Thyroid gland (tissue), 4 donors: ENCODE measurements around the gene ELMO1. TPM values are rescaled to one million over a fixed set of nuclear protein-coding genes. Genes with fewer than 3 reads are reported as not detected.

Experiments
- DNase-seq, 2 donors: peaks; one replicate each; pipeline ENCODE4 v3.0.0-alpha.2; 2019
- H3K27ac ChIP-seq, 3 donors: fragments of 200-600 bp; sonication (generic); 1 replicate in 2 of 3; 2 replicates in 1 of 3; pipeline ENCODE4 v1.5.1; 2016 to 2019; ENCODE audit warnings: mild to moderate bottlenecking in 1 of 3, moderate library complexity in 1 of 3
- H3K27me3 ChIP-seq: fragments of 200-600 bp; sonication (generic); one replicate; pipeline ENCODE4 v1.5.1; 2019
- H3K36me3 ChIP-seq, 2 donors: fragments of 200-600 bp; sonication (generic); one replicate each; pipeline ENCODE4 v1.5.1; 2016 to 2019
- H3K4me1 ChIP-seq, 2 donors: fragments of 200-600 bp; sonication (generic); one replicate each; pipeline ENCODE4 v1.5.1; 2017 to 2019
- H3K4me3 ChIP-seq, 3 donors: fragments of 200-600 bp; sonication (generic); replicated peaks in 1 of 3; 1 replicate in 2 of 3; 2 replicates in 1 of 3; pipeline ENCODE4 v1.5.1; 2016; ENCODE audit warnings: mild to moderate bottlenecking in 1 of 3
- H3K9me3 ChIP-seq: fragments of 200-600 bp; sonication (generic); one replicate; pipeline ENCODE4 v1.5.1; 2017
- POLR2A ChIP-seq, 2 donors: fragments of 450-650 bp; IDR thresholded peaks; one replicate each; pipeline ENCODE4 v1.6.1; 2017; ENCODE audit warnings: antibody characterized with exemption in 2 of 2, mild to moderate bottlenecking in 2 of 2, moderate library complexity in 1 of 2
- WGBS, 2 donors: methylation state at CpG; one replicate each; pipeline ENCODE4 v1.1.5; 2017; 5-methylcytosine and 5-hydroxymethylcytosine counted together
- intact Hi-C: fragments of 100-400 bp; cut with DNase I; formaldehyde crosslinking; loops from one replicate; pipeline ENCODE4 v1.15.1; 2023
- total RNA-seq, 4 donors: library from RNA; depleted of rRNA; stranded (reverse); fragments of >200 nt; gene quantifications; one replicate each; pipeline ENCODE4 v1.2.3, GENCODE V29; 2016
- TF ChIP-seq, protein P1 (sequence below), 6 experiments: fragments of 200-600 bp in 3 of 6; fragments of 450-650 bp in 3 of 6; sonication (generic) in 3 of 6; IDR thresholded peaks; one replicate each; pipeline ENCODE4 v1.5.1; 2016 to 2019; ENCODE audit warnings: antibody characterized with exemption in 6 of 6, mild to moderate bottlenecking in 2 of 6, inconsistent platforms in 1 of 6, moderate library complexity in 1 of 6

ELMO1 gene
- total RNA-seq, 4 donors from 2014 or later = 168 to 423 (median 312) TPM

DNA sequence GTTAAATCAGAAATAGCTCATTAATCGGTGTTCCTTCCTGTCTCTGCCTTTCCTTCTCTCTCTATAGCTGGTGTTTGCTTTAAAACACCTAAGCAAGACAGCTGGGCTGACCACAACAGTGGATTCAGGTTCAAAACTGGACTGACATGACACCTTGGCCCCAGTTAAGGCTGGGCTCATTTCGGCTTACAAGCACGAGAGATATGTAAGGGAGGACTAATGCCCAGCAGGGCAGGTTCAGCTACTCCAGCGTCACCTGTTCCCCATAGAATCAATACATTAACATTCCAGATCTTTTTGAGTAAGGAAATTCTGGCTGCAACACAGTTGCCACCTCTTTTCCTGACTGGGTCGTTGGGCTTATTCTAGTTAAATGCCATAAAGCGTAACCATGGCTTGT is 401.4 kb downstream of the ELMO1 start:
- 86 to 89% methylated on average over 6 of the region's 6 CpGs for WGBS, 2 donors
- DNase-seq = no peak
- Histone ChIP-seq H3K4me1 (peaks cover 0 to 11% of the 10 kb centered on the region in 2 donors), H3K9me3 (no peaks in the 10 kb centered on the region), H3K27ac (no peak overlapping the region), H3K36me3 (no peaks in the 10 kb centered on the region), H3K4me3 (no peak overlapping the region), H3K27me3 (no peaks in the 10 kb centered on the region)
- no peak for TF ChIP-seq POLR2A (IDR thresholded peaks at IDR 0.05)
- TF ChIP-seq, protein P1, sequence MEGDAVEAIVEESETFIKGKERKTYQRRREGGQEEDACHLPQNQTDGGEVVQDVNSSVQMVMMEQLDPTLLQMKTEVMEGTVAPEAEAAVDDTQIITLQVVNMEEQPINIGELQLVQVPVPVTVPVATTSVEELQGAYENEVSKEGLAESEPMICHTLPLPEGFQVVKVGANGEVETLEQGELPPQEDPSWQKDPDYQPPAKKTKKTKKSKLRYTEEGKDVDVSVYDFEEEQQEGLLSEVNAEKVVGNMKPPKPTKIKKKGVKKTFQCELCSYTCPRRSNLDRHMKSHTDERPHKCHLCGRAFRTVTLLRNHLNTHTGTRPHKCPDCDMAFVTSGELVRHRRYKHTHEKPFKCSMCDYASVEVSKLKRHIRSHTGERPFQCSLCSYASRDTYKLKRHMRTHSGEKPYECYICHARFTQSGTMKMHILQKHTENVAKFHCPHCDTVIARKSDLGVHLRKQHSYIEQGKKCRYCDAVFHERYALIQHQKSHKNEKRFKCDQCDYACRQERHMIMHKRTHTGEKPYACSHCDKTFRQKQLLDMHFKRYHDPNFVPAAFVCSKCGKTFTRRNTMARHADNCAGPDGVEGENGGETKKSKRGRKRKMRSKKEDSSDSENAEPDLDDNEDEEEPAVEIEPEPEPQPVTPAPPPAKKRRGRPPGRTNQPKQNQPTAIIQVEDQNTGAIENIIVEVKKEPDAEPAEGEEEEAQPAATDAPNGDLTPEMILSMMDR (IDR thresholded peaks at IDR 0.05) = no peak
- intact Hi-C loops = no loop called here

DNA sequence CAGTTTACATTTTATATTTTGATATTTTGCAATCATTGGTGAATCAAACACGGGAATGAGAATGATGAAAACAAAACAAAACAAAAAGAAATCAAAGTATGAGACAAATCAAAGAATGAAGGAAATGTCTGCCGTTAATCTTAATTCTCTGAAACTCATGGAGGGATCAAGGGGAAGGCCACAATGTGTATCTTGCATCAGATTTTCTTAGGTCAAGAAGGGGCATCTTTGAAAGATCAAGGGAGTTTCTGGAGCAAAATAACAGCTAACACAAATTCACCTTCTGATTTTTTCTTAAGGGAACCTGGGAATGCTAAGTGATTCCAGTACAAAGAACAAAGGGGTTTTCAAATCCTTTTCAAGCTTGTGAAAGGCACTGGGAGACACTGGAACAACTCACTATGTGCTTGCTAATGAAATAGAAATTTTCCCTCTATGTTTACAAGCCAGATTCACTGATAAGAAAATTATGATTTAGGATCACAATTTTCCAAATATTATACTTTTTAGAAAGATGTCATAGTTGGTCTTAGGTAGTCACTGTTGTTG is 402.1 kb downstream of the ELMO1 start:
- no peak overlapping the region for H3K27ac ChIP-seq
- intact Hi-C loops = no loop called here
- no peak for DNase-seq
- H3K27me3 ChIP-seq = no peaks in the 10 kb centered on the region
- 85 to 86% methylated on average over 2 of the region's 2 CpGs for WGBS, 2 donors
- H3K36me3 ChIP-seq = no peaks in the 10 kb centered on the region
- H3K4me1 ChIP-seq = peaks cover 0 to 11% of the 10 kb centered on the region in 2 donors
- H3K4me3 ChIP-seq = no peak overlapping the region
- TF ChIP-seq, protein P1 (IDR thresholded peaks at IDR 0.05) = no peak
- no peak for TF ChIP-seq POLR2A (IDR thresholded peaks at IDR 0.05)
- no peaks in the 10 kb centered on the region for H3K9me3 ChIP-seq

- peak overlapping the region in 1 of 3 donors; percentile 11 for H3K27ac ChIP-seq
- 72 to 79% methylated on average over 2 of the region's 2 CpGs for WGBS, 2 donors
- TF ChIP-seq POLR2A (IDR thresholded peaks at IDR 0.05) = no peak
- TF ChIP-seq, protein P1 (IDR thresholded peaks at IDR 0.05) = no peak
Measured at GRCh38 chr7:37045681-37046179, 402.9 kb downstream of the ELMO1 start.

DNA sequence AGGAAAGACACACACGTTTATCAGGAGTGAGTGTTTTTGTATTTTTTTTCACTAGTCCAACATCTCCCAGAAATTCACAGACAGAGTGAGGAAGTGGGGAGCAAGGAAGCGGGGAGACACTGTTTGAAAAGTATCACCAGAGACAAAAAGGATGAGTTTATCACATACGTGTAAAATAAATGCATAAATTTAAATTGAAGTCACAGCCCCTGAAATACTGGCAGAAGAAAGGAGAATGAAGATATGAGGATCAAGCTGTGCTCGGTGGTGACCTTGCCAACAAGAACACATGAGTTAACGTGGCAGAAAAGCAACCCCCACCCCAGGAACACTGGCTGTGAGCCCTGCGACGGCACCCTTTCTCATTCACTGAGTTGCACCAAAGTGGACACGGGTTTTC is 407.2 kb downstream of the ELMO1 start:
- DNase-seq = no peak
- no peak for TF ChIP-seq POLR2A (IDR thresholded peaks at IDR 0.05)
- TF ChIP-seq, protein P1 (IDR thresholded peaks at IDR 0.05) = no peak
- Histone ChIP-seq H3K4me1 (peaks cover 0 to 11% of the 10 kb centered on the region in 2 donors), H3K36me3 (no peaks in the 10 kb centered on the region), H3K27ac (no peak overlapping the region), H3K27me3 (no peaks in the 10 kb centered on the region), H3K9me3 (no peaks in the 10 kb centered on the region), H3K4me3 (no peak overlapping the region)
- WGBS, 2 donors = 88% methylated on average over 8 of the region's 8 CpGs
- intact Hi-C loops = no loop called here

More at GRCh38 chr7:37045681-37046179, 402.9 kb downstream of the ELMO1 start:
- no peaks in the 10 kb centered on the region for H3K9me3 ChIP-seq
- no peaks in the 10 kb centered on the region for H3K36me3 ChIP-seq
- peaks cover 0 to 11% of the 10 kb centered on the region in 2 donors for H3K4me1 ChIP-seq
- H3K27me3 ChIP-seq = no peaks in the 10 kb centered on the region
- no peak for DNase-seq
- intact Hi-C loops = no loop called here
- no peak overlapping the region for H3K4me3 ChIP-seq

DNA sequence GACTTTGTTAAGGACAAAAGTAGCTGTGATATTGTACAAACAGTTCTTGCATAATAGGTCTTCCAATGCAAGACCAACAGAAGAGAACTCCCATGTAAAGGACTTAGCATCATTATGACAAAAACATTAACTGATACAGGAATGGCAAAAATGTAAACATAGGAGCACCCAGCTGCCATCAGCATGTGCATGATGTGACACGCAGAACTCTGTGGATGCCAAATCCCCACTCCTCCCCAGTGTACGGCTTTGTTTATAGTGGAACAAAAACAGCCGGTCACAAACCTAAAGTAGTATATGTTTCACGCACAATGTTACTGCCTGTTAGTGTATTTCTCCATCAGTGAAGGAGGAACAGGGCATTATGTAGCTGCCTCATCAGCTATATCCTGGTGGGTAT is 408.3 kb downstream of the ELMO1 start:
- WGBS, 2 donors = 91 to 97% methylated on average over 4 of the region's 4 CpGs
- DNase-seq = no peak
- intact Hi-C loops = no loop called here

More for the DNA sequence above, 408.3 kb downstream of the ELMO1 start:
- H3K27ac ChIP-seq = no peak overlapping the region
- TF ChIP-seq, protein P1 (IDR thresholded peaks at IDR 0.05) = no peak
- no peak for TF ChIP-seq POLR2A (IDR thresholded peaks at IDR 0.05)
- peaks cover 0 to under 1% of the 10 kb centered on the region in 2 donors for H3K4me1 ChIP-seq
- H3K4me3 ChIP-seq = no peak overlapping the region
- no peaks in the 10 kb centered on the region for H3K9me3 ChIP-seq
- no peaks in the 10 kb centered on the region for H3K36me3 ChIP-seq
- no peaks in the 10 kb centered on the region for H3K27me3 ChIP-seq
